OCI-LY1 (cell line): ENCODE measurements around the gene STAMBPL1.

ENCODE experiments used
- H2AFZ ChIP-seq: fragments of 200-600 bp; sonication (generic), shearing (Covaris generic); 2 replicates; pipeline ENCODE4 v1.6.0; 2014; ENCODE audit warnings: antibody characterized with exemption, mild to moderate bottlenecking, low read length
- H3F3A ChIP-seq: fragments of 200-600 bp; sonication (generic), shearing (Covaris generic); 2 replicates; pipeline ENCODE4 v1.6.0; 2014; ENCODE audit warnings: mild to moderate bottlenecking, antibody characterized with exemption, low read length, moderate library complexity; ENCODE audit not compliant: insufficient read depth
- H3K27ac ChIP-seq: fragments of 200-600 bp; sonication (generic); 2 replicates; pipeline ENCODE4 v1.5.1; 2014; ENCODE audit warnings: low read length, mixed run types, mild to moderate bottlenecking, low read depth; ENCODE audit not compliant: poor library complexity, severe bottlenecking
- H3K27me3 ChIP-seq: fragments of 200-600 bp; sonication (generic); 2 replicates; pipeline ENCODE4 v1.6.0; 2014; ENCODE audit warnings: antibody characterized with exemption, mild to moderate bottlenecking, low read length, moderate library complexity; ENCODE audit not compliant: insufficient read depth
- H3K36me3 ChIP-seq: fragments of 200-600 bp; sonication (generic); 2 replicates; pipeline ENCODE4 v1.6.1; 2014; ENCODE audit warnings: mild to moderate bottlenecking, antibody characterized with exemption, low read length, moderate library complexity, mixed read lengths; ENCODE audit not compliant: insufficient read depth
- H3K4me1 ChIP-seq: fragments of 200-600 bp; sonication (generic); 2 replicates; pipeline ENCODE4 v1.5.1; 2014; ENCODE audit warnings: mild to moderate bottlenecking, low read length, moderate library complexity; ENCODE audit not compliant: insufficient read depth, severe bottlenecking
- H3K4me2 ChIP-seq: fragments of 200-600 bp; sonication (generic), shearing (Covaris generic); 2 replicates; pipeline ENCODE4 v1.6.1; 2014; ENCODE audit warnings: low read length
- H3K4me3 ChIP-seq: fragments of 200-600 bp; sonication (generic); 2 replicates; pipeline ENCODE4 v1.5.1; 2014; ENCODE audit warnings: low read length, low read depth, mild to moderate bottlenecking, mixed read lengths; ENCODE audit not compliant: poor library complexity, severe bottlenecking
- H3K79me2 ChIP-seq: fragments of 200-600 bp; shearing (Covaris generic); 2 replicates; pipeline ENCODE4 v1.6.1; 2016; ENCODE audit warnings: mixed run types, low read length, mixed read lengths; ENCODE audit not compliant: insufficient read depth
- H3K9ac ChIP-seq: fragments of 200-600 bp; sonication (generic), shearing (Covaris generic); 2 replicates; pipeline ENCODE4 v1.6.1; 2014; ENCODE audit warnings: mild to moderate bottlenecking, low read length, mixed read lengths
- H3K9me2 ChIP-seq: fragments of 200-600 bp; sonication (generic), shearing (Covaris generic); 2 replicates; pipeline ENCODE4 v1.6.1; 2014; ENCODE audit warnings: low read depth, mild to moderate bottlenecking, low read length, mixed read lengths
- H3K9me3 ChIP-seq: fragments of 200-600 bp; shearing (Covaris generic); 2 replicates; pipeline ENCODE4 v1.6.1; 2014; ENCODE audit warnings: low read length, mixed read lengths
- H4K20me1 ChIP-seq: fragments of 200-600 bp; sonication (generic), shearing (Covaris generic); 2 replicates; pipeline ENCODE4 v1.6.0; 2016; ENCODE audit warnings: mild to moderate bottlenecking, low read length; ENCODE audit not compliant: insufficient read depth
- EZH2 ChIP-seq: fragments of 200-600 bp; sonication (generic), shearing (Covaris generic); IDR thresholded peaks from 2 replicates; pipeline ENCODE4 v1.8.0; 2017; ENCODE audit warnings: borderline replicate concordance, mixed run types, mild to moderate bottlenecking, antibody characterized with exemption, low read length, moderate library complexity, mixed read lengths
- TF ChIP-seq, protein P1 (sequence below): fragments of 200-600 bp; sonication (generic), shearing (Covaris generic); IDR thresholded peaks from 2 replicates; pipeline ENCODE4 v1.5.1; 2017; ENCODE audit warnings: mild to moderate bottlenecking, antibody characterized with exemption, low read length, moderate library complexity, mixed read lengths

Gene STAMBPL1

GRCh38 chr10:88961266-88961665 is 81.2 kb downstream of the STAMBPL1 start:
- Histone ChIP-seq H3K36me3 (no peaks in the 10 kb centered on the region), H3K9me2 (no peaks in the 10 kb centered on the region), H3K4me3 (no peak overlapping the region), H2AFZ (no peak overlapping the region), H3K9ac (no peak overlapping the region), H3K4me2 (no peak overlapping the region), H3K27me3 (no peaks in the 10 kb centered on the region), H3K9me3 (no peaks in the 10 kb centered on the region), H3K27ac (no peak overlapping the region), H3F3A (no peaks in the 10 kb centered on the region), H3K4me1 (no peaks in the 10 kb centered on the region), H4K20me1 (no peaks in the 10 kb centered on the region), H3K79me2 (no peaks in the 10 kb centered on the region)
- TF ChIP-seq, protein P1, sequence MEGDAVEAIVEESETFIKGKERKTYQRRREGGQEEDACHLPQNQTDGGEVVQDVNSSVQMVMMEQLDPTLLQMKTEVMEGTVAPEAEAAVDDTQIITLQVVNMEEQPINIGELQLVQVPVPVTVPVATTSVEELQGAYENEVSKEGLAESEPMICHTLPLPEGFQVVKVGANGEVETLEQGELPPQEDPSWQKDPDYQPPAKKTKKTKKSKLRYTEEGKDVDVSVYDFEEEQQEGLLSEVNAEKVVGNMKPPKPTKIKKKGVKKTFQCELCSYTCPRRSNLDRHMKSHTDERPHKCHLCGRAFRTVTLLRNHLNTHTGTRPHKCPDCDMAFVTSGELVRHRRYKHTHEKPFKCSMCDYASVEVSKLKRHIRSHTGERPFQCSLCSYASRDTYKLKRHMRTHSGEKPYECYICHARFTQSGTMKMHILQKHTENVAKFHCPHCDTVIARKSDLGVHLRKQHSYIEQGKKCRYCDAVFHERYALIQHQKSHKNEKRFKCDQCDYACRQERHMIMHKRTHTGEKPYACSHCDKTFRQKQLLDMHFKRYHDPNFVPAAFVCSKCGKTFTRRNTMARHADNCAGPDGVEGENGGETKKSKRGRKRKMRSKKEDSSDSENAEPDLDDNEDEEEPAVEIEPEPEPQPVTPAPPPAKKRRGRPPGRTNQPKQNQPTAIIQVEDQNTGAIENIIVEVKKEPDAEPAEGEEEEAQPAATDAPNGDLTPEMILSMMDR = no peak
- no peak for TF ChIP-seq EZH2

- H3K9ac ChIP-seq = no peak overlapping the region
- H3K4me3 ChIP-seq = no peak overlapping the region
- TF ChIP-seq EZH2 = no peak
- TF ChIP-seq, protein P1 = no peak
- no peaks in the 10 kb centered on the region for H4K20me1 ChIP-seq
- H2AFZ ChIP-seq = no peak overlapping the region
- no peaks in the 10 kb centered on the region for H3K9me2 ChIP-seq
- H3K27me3 ChIP-seq = no peaks in the 10 kb centered on the region
- no peaks in the 10 kb centered on the region for H3F3A ChIP-seq
- no peaks in the 10 kb centered on the region for H3K79me2 ChIP-seq
- H3K36me3 ChIP-seq = no peaks in the 10 kb centered on the region
- no peaks in the 10 kb centered on the region for H3K9me3 ChIP-seq
- no peaks in the 10 kb centered on the region for H3K4me1 ChIP-seq
- no peak overlapping the region for H3K27ac ChIP-seq
- H3K4me2 ChIP-seq = no peak overlapping the region
These were observed 82.3 kb downstream of the STAMBPL1 start for GRCh38 chr10:88962336-88962735.

- TF ChIP-seq, protein P1 = no peak
- no peak for TF ChIP-seq EZH2
- Histone ChIP-seq H3F3A (no peaks in the 10 kb centered on the region), H3K79me2 (no peaks in the 10 kb centered on the region)
These were observed 83.3 kb downstream of the STAMBPL1 start for GRCh38 chr10:88963318-88963717.

More at GRCh38 chr10:88963318-88963717, 83.3 kb downstream of the STAMBPL1 start:
- no peaks in the 10 kb centered on the region for H3K27me3 ChIP-seq
- H3K9ac ChIP-seq = no peak overlapping the region
- no peaks in the 10 kb centered on the region for H3K9me3 ChIP-seq
- no peaks in the 10 kb centered on the region for H4K20me1 ChIP-seq
- no peak overlapping the region for H3K4me3 ChIP-seq
- H3K4me1 ChIP-seq = no peaks in the 10 kb centered on the region
- no peaks in the 10 kb centered on the region for H3K36me3 ChIP-seq
- no peak overlapping the region for H2AFZ ChIP-seq
- H3K27ac ChIP-seq = no peak overlapping the region
- no peaks in the 10 kb centered on the region for H3K9me2 ChIP-seq
- H3K4me2 ChIP-seq = no peak overlapping the region
